Hepatocyte (in vitro differentiated cells): Measurements from ENCODE around the gene CPLX4.

Source experiments
- EZH2 ChIP-seq: fragments of 200-600 bp; sonication (generic); IDR thresholded peaks from 2 replicates; pipeline ENCODE4 v1.6.1; 2016; ENCODE audit warnings: antibody characterized with exemption, mild to moderate bottlenecking, borderline replicate concordance
- EZH2phosphoT487 ChIP-seq: fragments of 200-600 bp; sonication (generic); IDR thresholded peaks from one replicate; pipeline ENCODE4 v1.6.1; 2018; ENCODE audit warnings: antibody characterized with exemption, mild to moderate bottlenecking, low read depth, moderate library complexity; ENCODE audit not compliant: unreplicated experiment, severe bottlenecking
- TF ChIP-seq, protein P1 (sequence below): fragments of 200-600 bp; sonication (generic); IDR thresholded peaks from 2 replicates; pipeline ENCODE4 v1.5.1; 2016; ENCODE audit warnings: antibody characterized with exemption, mild to moderate bottlenecking; ENCODE audit not compliant: poor library complexity

DNA sequence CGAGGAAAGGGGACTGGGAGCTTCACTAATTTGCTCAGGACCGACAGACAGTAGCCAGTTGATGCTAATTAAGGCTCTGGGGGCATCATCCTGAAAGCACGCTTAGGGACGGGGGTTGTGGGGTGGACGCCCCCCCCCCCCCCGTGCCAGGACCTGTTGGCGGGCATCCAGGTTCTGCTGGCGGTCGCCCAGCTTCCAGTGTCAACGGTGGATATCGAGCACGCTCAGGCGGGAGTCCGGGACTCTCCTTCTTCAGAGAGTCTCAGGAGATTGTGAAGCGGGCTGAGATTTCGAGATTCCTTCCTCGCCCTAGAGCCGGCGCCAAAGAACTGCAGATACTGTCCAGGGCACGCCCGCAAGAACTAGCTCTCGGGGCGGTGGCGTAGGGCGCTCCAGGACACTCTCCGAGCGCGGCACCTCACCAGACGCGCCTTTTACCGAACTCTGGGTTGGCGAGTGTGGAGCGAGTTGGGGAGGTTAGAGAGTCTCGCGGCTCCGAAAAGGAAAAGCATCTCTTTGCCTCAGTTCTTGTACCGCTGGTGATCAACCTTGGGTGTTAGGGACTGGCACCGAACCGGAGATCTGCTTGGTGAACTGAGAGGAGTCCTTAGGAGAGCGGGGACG is 50.8 kb downstream of the CPLX4 start:
- TF ChIP-seq, protein P1, sequence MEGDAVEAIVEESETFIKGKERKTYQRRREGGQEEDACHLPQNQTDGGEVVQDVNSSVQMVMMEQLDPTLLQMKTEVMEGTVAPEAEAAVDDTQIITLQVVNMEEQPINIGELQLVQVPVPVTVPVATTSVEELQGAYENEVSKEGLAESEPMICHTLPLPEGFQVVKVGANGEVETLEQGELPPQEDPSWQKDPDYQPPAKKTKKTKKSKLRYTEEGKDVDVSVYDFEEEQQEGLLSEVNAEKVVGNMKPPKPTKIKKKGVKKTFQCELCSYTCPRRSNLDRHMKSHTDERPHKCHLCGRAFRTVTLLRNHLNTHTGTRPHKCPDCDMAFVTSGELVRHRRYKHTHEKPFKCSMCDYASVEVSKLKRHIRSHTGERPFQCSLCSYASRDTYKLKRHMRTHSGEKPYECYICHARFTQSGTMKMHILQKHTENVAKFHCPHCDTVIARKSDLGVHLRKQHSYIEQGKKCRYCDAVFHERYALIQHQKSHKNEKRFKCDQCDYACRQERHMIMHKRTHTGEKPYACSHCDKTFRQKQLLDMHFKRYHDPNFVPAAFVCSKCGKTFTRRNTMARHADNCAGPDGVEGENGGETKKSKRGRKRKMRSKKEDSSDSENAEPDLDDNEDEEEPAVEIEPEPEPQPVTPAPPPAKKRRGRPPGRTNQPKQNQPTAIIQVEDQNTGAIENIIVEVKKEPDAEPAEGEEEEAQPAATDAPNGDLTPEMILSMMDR, result no peak
- TF ChIP-seq EZH2 (peak; percentile 68), EZH2phosphoT487 (peak; percentile 21)
